Neutrophil (primary cell): ENCODE measurements around the gene NTNG1.

ENCODE experiments used
- H3K27ac ChIP-seq: fragments of 200-600 bp; sonication (generic); 2 replicates; pipeline ENCODE4 v1.5.1; 2016; ENCODE audit warnings: mild to moderate bottlenecking, moderate library complexity
- H3K27me3 ChIP-seq: fragments of 200-600 bp; sonication (generic); 2 replicates; pipeline ENCODE4 v1.6.0; 2016; ENCODE audit warnings: mild to moderate bottlenecking
- H3K36me3 ChIP-seq: fragments of 200-600 bp; sonication (generic); 2 replicates; pipeline ENCODE4 v1.5.1; 2017
- H3K4me1 ChIP-seq, 2 experiments: fragments of 200-600 bp in 1 of 2; sonication (generic) in 1 of 2; 1 replicate in 1 of 2; 2 replicates in 1 of 2; pipeline versions ENCODE4 v1.5.1 to v1.6.1; 2013 to 2016; ENCODE audit warnings: low read depth in 1 of 2, low read length in 1 of 2, mild to moderate bottlenecking in 1 of 2, moderate library complexity in 1 of 2; ENCODE audit not compliant: control insufficient read depth in 1 of 2, insufficient read depth in 1 of 2
- H3K4me3 ChIP-seq, 2 experiments: fragments of 200-600 bp in 1 of 2; sonication (generic) in 1 of 2; 1 replicate in 1 of 2; 2 replicates in 1 of 2; pipeline ENCODE4 v1.5.1; 2013 to 2016; ENCODE audit warnings: low read depth in 1 of 2, low read length in 1 of 2, mild to moderate bottlenecking in 1 of 2, moderate library complexity in 1 of 2
- H3K9me3 ChIP-seq: fragments of 200-600 bp; sonication (generic); 2 replicates; pipeline ENCODE4 v1.5.1; 2016
- TF ChIP-seq, protein P1 (sequence below): fragments of 200-600 bp; sonication (generic); IDR thresholded peaks from 2 replicates; pipeline ENCODE4 v1.5.1; 2016; ENCODE audit warnings: antibody characterized with exemption

The NTNG1 gene

GRCh38 chr1:107433068-107433467 is 292.2 kb downstream of the NTNG1 start:
- Histone ChIP-seq H3K36me3 (no peaks in the 10 kb centered on the region), H3K27me3 (peaks cover 5% of the 10 kb centered on the region), H3K4me1 (no peaks in the 10 kb centered on the region), H3K4me3 (no peak overlapping the region), H3K27ac (no peak overlapping the region), H3K9me3 (no peaks in the 10 kb centered on the region)
- TF ChIP-seq, protein P1, sequence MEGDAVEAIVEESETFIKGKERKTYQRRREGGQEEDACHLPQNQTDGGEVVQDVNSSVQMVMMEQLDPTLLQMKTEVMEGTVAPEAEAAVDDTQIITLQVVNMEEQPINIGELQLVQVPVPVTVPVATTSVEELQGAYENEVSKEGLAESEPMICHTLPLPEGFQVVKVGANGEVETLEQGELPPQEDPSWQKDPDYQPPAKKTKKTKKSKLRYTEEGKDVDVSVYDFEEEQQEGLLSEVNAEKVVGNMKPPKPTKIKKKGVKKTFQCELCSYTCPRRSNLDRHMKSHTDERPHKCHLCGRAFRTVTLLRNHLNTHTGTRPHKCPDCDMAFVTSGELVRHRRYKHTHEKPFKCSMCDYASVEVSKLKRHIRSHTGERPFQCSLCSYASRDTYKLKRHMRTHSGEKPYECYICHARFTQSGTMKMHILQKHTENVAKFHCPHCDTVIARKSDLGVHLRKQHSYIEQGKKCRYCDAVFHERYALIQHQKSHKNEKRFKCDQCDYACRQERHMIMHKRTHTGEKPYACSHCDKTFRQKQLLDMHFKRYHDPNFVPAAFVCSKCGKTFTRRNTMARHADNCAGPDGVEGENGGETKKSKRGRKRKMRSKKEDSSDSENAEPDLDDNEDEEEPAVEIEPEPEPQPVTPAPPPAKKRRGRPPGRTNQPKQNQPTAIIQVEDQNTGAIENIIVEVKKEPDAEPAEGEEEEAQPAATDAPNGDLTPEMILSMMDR, result no peak

- no peaks in the 10 kb centered on the region for H3K9me3 ChIP-seq
- H3K27me3 ChIP-seq, result peaks cover 2% of the 10 kb centered on the region
- no peak overlapping the region for H3K4me3 ChIP-seq
- no peaks in the 10 kb centered on the region for H3K4me1 ChIP-seq
- H3K36me3 ChIP-seq, result no peaks in the 10 kb centered on the region
- TF ChIP-seq, protein P1, result no peak
- H3K27ac ChIP-seq, result no peak overlapping the region
These were observed 293.0 kb downstream of the NTNG1 start for GRCh38 chr1:107433635-107434360.

DNA sequence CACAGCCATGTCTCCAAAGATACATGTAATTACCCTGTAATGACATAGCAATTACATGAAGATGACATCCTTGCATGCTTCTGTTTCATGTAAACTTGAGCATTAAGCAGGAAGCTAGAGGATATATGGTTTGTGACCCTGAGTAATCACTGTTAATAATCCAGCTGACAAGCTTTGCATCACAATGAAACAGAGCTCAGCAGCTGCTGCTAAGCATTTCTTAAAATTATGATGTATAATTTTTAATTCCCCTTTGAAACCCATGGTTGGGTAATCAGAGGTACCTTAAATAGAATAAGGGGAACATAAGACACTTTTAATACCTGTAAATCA is 293.5 kb downstream of the NTNG1 start:
- H3K27ac ChIP-seq, result no peak overlapping the region
- no peaks in the 10 kb centered on the region for H3K27me3 ChIP-seq
- no peaks in the 10 kb centered on the region for H3K4me1 ChIP-seq
- no peaks in the 10 kb centered on the region for H3K9me3 ChIP-seq
- TF ChIP-seq, protein P1, result no peak
- no peaks in the 10 kb centered on the region for H3K36me3 ChIP-seq
- H3K4me3 ChIP-seq, result no peak overlapping the region

- TF ChIP-seq, protein P1, result no peak
- Histone ChIP-seq H3K27ac (no peak overlapping the region), H3K27me3 (no peaks in the 10 kb centered on the region), H3K9me3 (no peaks in the 10 kb centered on the region), H3K4me1 (no peaks in the 10 kb centered on the region), H3K4me3 (no peak overlapping the region), H3K36me3 (no peaks in the 10 kb centered on the region)
These were observed 295.9 kb downstream of the NTNG1 start for GRCh38 chr1:107436552-107437241.

GRCh38 chr1:107439567-107439966 is 298.7 kb downstream of the NTNG1 start:
- Histone ChIP-seq H3K27me3 (no peaks in the 10 kb centered on the region), H3K36me3 (no peaks in the 10 kb centered on the region), H3K4me1 (no peaks in the 10 kb centered on the region), H3K9me3 (no peaks in the 10 kb centered on the region), H3K4me3 (no peak overlapping the region), H3K27ac (no peak overlapping the region)
- TF ChIP-seq, protein P1, result no peak
